ENCODE data around the gene KAT6B. TPM values are rescaled to one million over a fixed set of nuclear protein-coding genes. Genes with fewer than 3 reads are reported as not detected.

KAT6B gene
- total and polyA plus RNA-seq, 5 experiments from 2014 or later = 19.0 to 70.3 (median 29.3) TPM

- POLR2A ChIA-PET = interaction anchor here (0.6 kb wide), 1 partner anchor 36 kb away, joined by 3 read pairs; no protein-coding TSS in a partner anchor
- H3K27ac Mint-ChIP-seq = no peak overlapping the region
- H3K4me1 Mint-ChIP-seq = peaks cover 30 to 58% (median 51%) of the 10 kb centered on the region in 4 donors
- DNase-seq (no peak), ATAC-seq (no peak)
- H3K36me3 Mint-ChIP-seq = peaks cover 0 to 11% (median 7%) of the 10 kb centered on the region in 3 donors
- no peaks in the 10 kb centered on the region for H3K9me3 Mint-ChIP-seq
- H3K27me3 Mint-ChIP-seq = no peaks in the 10 kb centered on the region
- no peak overlapping the region for H3K4me3 Mint-ChIP-seq
These were observed 104.6 kb downstream of the KAT6B start for GRCh38 chr10:74930965-74931364.

GRCh38 chr10:74932648-74933047 lies 106.2 kb downstream of the KAT6B start:
- DNase-seq = no peak
- H3K9me3 Mint-ChIP-seq = no peaks in the 10 kb centered on the region
- no peak overlapping the region for H3K27ac Mint-ChIP-seq
- H3K27me3 Mint-ChIP-seq = no peaks in the 10 kb centered on the region
- POLR2A ChIA-PET = no interaction called here
- H3K4me1 Mint-ChIP-seq = peaks cover 26 to 48% (median 42%) of the 10 kb centered on the region in 4 donors
- H3K36me3 Mint-ChIP-seq = peaks cover 0 to 11% (median 7%) of the 10 kb centered on the region in 3 donors
- ATAC-seq = no peak
- H3K4me3 Mint-ChIP-seq = no peak overlapping the region

GRCh38 chr10:74934100-74934812 lies 107.9 kb downstream of the KAT6B start:
- DNase-seq (no peak), ATAC-seq (no peak)
- peak overlapping the region in 1 of 10 donors; percentile 22 for H3K27ac Mint-ChIP-seq
- peaks cover 0 to 11% (median 7%) of the 10 kb centered on the region in 3 donors for H3K36me3 Mint-ChIP-seq
- POLR2A ChIA-PET = no interaction called here
- H3K9me3 Mint-ChIP-seq = no peaks in the 10 kb centered on the region
- H3K4me1 Mint-ChIP-seq = peaks cover 28 to 52% (median 44%) of the 10 kb centered on the region in 4 donors
- H3K27me3 Mint-ChIP-seq = no peaks in the 10 kb centered on the region
- peak overlapping the region in 1 of 10 donors; percentile 24 for H3K4me3 Mint-ChIP-seq

GRCh38 chr10:74936577-74937265 lies 110.3 kb downstream of the KAT6B start:
- Mint-ChIP-seq H3K36me3 (peaks cover 0 to 11% (median 10%) of the 10 kb centered on the region in 3 donors), H3K27me3 (no peaks in the 10 kb centered on the region), H3K27ac (no peak overlapping the region), H3K4me1 (peaks cover 35 to 51% (median 43%) of the 10 kb centered on the region in 4 donors), H3K4me3 (no peak overlapping the region), H3K9me3 (no peaks in the 10 kb centered on the region)
- no peak for ATAC-seq
- POLR2A ChIA-PET = no interaction called here
- no peak for DNase-seq

GRCh38 chr10:74937266-74937856 lies 111.0 kb downstream of the KAT6B start:
- Mint-ChIP-seq H3K4me1 (peaks cover 30 to 45% (median 36%) of the 10 kb centered on the region in 4 donors), H3K4me3 (no peak overlapping the region), H3K27me3 (no peaks in the 10 kb centered on the region), H3K27ac (no peak overlapping the region), H3K36me3 (peaks cover 0 to 9% (median 4%) of the 10 kb centered on the region in 3 donors), H3K9me3 (no peaks in the 10 kb centered on the region)
- POLR2A ChIA-PET = no interaction called here
- DNase-seq = no peak
- ATAC-seq = no peak

GRCh38 chr10:74944205-74944604 lies 117.8 kb downstream of the KAT6B start:
- no peak for ATAC-seq
- Mint-ChIP-seq H3K27ac (no peak overlapping the region), H3K4me1 (peaks cover 28 to 52% (median 36%) of the 10 kb centered on the region in 4 donors), H3K27me3 (no peaks in the 10 kb centered on the region), H3K4me3 (peak overlapping the region in 1 of 10 donors; percentile 20), H3K36me3 (peaks cover 0 to 17% (median 3%) of the 10 kb centered on the region in 3 donors), H3K9me3 (peaks cover 0 to 4% (median 0%) of the 10 kb centered on the region in 9 donors)
- POLR2A ChIA-PET = no interaction called here
- DNase-seq = no peak

- no peaks in the 10 kb centered on the region for H3K27me3 Mint-ChIP-seq
These were observed 121.5 kb downstream of the KAT6B start for GRCh38 chr10:74947781-74948401.

GRCh38 chr10:74949034-74949832 lies 122.8 kb downstream of the KAT6B start:
- no peak for DNase-seq
- Mint-ChIP-seq H3K27me3 (no peaks in the 10 kb centered on the region), H3K4me3 (no peak overlapping the region), H3K9me3 (peaks cover 0 to 4% (median 0%) of the 10 kb centered on the region in 9 donors), H3K4me1 (peaks cover 23 to 77% (median 49%) of the 10 kb centered on the region in 4 donors), H3K27ac (peak overlapping the region in 2 of 10 donors; percentile 11 to 16), H3K36me3 (peaks cover 0 to 7% (median 4%) of the 10 kb centered on the region in 3 donors)
- no peak for ATAC-seq
- POLR2A ChIA-PET = interaction anchor here (0.8 kb wide), 1 partner anchor 11 kb away, joined by 5 read pairs; no protein-coding TSS in a partner anchor

More at GRCh38 chr10:74947781-74948401, 121.5 kb downstream of the KAT6B start:
- Mint-ChIP-seq H3K4me3 (no peak overlapping the region), H3K27ac (peak overlapping the region in 7 of 10 donors; percentile 4 to 61 (median 33)), H3K4me1 (peaks cover 27 to 72% (median 47%) of the 10 kb centered on the region in 4 donors), H3K9me3 (peaks cover 0 to 4% (median 0%) of the 10 kb centered on the region in 9 donors), H3K36me3 (peaks cover 0 to 16% (median 3%) of the 10 kb centered on the region in 3 donors)
- POLR2A ChIA-PET = no interaction called here
- ATAC-seq (no peak), DNase-seq (no peak)

GRCh38 chr10:74949843-74950765 lies 123.7 kb downstream of the KAT6B start:
- no peak for ATAC-seq
- peaks cover 21 to 80% (median 50%) of the 10 kb centered on the region in 4 donors for H3K4me1 Mint-ChIP-seq
- peaks cover 0 to under 1% (median 0%) of the 10 kb centered on the region in 9 donors for H3K9me3 Mint-ChIP-seq
- no peak overlapping the region for H3K4me3 Mint-ChIP-seq
- POLR2A ChIA-PET = interaction anchor here (0.5 kb wide), 1 partner anchor 121 kb away, joined by 3 read pairs; no protein-coding TSS in a partner anchor
- H3K27me3 Mint-ChIP-seq = no peaks in the 10 kb centered on the region
- peak overlapping the region in 2 of 10 donors; percentile 5 to 34 for H3K27ac Mint-ChIP-seq
- peaks cover 0 to 6% (median 5%) of the 10 kb centered on the region in 3 donors for H3K36me3 Mint-ChIP-seq
- DNase-seq = no peak

GRCh38 chr10:74953214-74953613 lies 126.8 kb downstream of the KAT6B start:
- peak overlapping the region in 4 of 10 donors; percentile 9 to 53 (median 38) for H3K27ac Mint-ChIP-seq
- H3K27me3 Mint-ChIP-seq = no peaks in the 10 kb centered on the region
- H3K4me1 Mint-ChIP-seq = peaks cover 9 to 67% (median 49%) of the 10 kb centered on the region in 4 donors
- peaks cover 0 to 6% (median 4%) of the 10 kb centered on the region in 3 donors for H3K36me3 Mint-ChIP-seq
- DNase-seq (no peak), ATAC-seq (no peak)
- no peak overlapping the region for H3K4me3 Mint-ChIP-seq
- H3K9me3 Mint-ChIP-seq = no peaks in the 10 kb centered on the region
- POLR2A ChIA-PET = no interaction called here

GRCh38 chr10:74955796-74956195 lies 129.4 kb downstream of the KAT6B start:
- Mint-ChIP-seq H3K4me1 (peaks cover 7 to 51% (median 37%) of the 10 kb centered on the region in 4 donors), H3K36me3 (peaks cover 0 to 7% (median 3%) of the 10 kb centered on the region in 3 donors), H3K27ac (peak overlapping the region in 2 of 10 donors; percentile 4), H3K9me3 (no peaks in the 10 kb centered on the region), H3K27me3 (no peaks in the 10 kb centered on the region), H3K4me3 (no peak overlapping the region)
- ATAC-seq (no peak), DNase-seq (no peak)
- POLR2A ChIA-PET = no interaction called here

Measured in naive thymus-derived CD8-positive, alpha-beta T cell (primary cell).